GM19099 (cell line): ENCODE results near the gene LRRC72.

Source experiments
- POLR2A ChIP-seq: IDR thresholded peaks from 3 replicates; pipeline ENCODE4 v1.6.1; 2011; ENCODE audit warnings: low read depth; ENCODE audit not compliant: insufficient read length; ENCODE audit errors: extremely low read depth

LRRC72 gene

GRCh38 chr7:16526742-16527540 is at the start of gene LRRC72:
Gene LRRC72 (plus strand): TSS chr7:16526825. CDS start chr7:16526953, 128 bp downstream.
- no peak for TF ChIP-seq POLR2A

GRCh38 chr7:16479161-16479560 is 47.5 kb upstream of the LRRC72 start:
- TF ChIP-seq POLR2A = no peak

GRCh38 chr7:16479591-16479990 is 47.0 kb upstream of the LRRC72 start:
- TF ChIP-seq POLR2A = no peak

GRCh38 chr7:16484453-16485158 is 42.0 kb upstream of the LRRC72 start:
- no peak for TF ChIP-seq POLR2A

GRCh38 chr7:16491148-16491547 is 35.5 kb upstream of the LRRC72 start:
- TF ChIP-seq POLR2A = no peak

GRCh38 chr7:16492513-16493062 is 34.0 kb upstream of the LRRC72 start:
- TF ChIP-seq POLR2A = no peak

GRCh38 chr7:16493266-16493665 is 33.4 kb upstream of the LRRC72 start:
- no peak for TF ChIP-seq POLR2A

GRCh38 chr7:16494551-16494950 is 32.1 kb upstream of the LRRC72 start:
- TF ChIP-seq POLR2A = no peak

- TF ChIP-seq POLR2A = no peak
Measured at GRCh38 chr7:16494955-16495719, 31.5 kb upstream of the LRRC72 start.

GRCh38 chr7:16498122-16498521 is 28.5 kb upstream of the LRRC72 start:
- TF ChIP-seq POLR2A = no peak

- TF ChIP-seq POLR2A = no peak
Measured at GRCh38 chr7:16502303-16502702, 24.3 kb upstream of the LRRC72 start.

- no peak for TF ChIP-seq POLR2A
Measured at GRCh38 chr7:16504019-16504418, 22.6 kb upstream of the LRRC72 start.

- no peak for TF ChIP-seq POLR2A
Measured at GRCh38 chr7:16509829-16510228, 16.8 kb upstream of the LRRC72 start.

- no peak for TF ChIP-seq POLR2A
Measured at GRCh38 chr7:16511314-16511713, 15.3 kb upstream of the LRRC72 start.

- TF ChIP-seq POLR2A = no peak
Measured at GRCh38 chr7:16512097-16512496, 14.5 kb upstream of the LRRC72 start.
